Panc1 (cell line): ENCODE data around the gene ARMC5. TPM values are rescaled to one million over a fixed set of nuclear protein-coding genes. Genes with fewer than 3 reads are reported as not detected.

Experiments used
- ATAC-seq: fragments of 200-7000 bp; cut with Tn5 transposase; 2 replicates; pipeline ENCODE4 v1.9.1; 2020; ENCODE audit warnings: mild to moderate bottlenecking, moderate library complexity
- BruUV-seq: library from RNA; stranded (reverse); fragments of 400-500 nt; replicated peaks from 2 replicates; lab custom pipeline; 2021; lab: Mats Ljungman, UMichigan
- CTCF ChIA-PET: fragments of 300-600 bp; sonication (Branson Sonifier 250); formaldehyde crosslinking; loops from one replicate; lab custom pipeline; 2022; ENCODE audit warnings: antibody characterized with exemption; lab: Charles Lee
- POLR2A ChIA-PET: fragments of 300-600 bp; sonication (Branson Sonifier 250); formaldehyde crosslinking; loops from one replicate; lab custom pipeline; 2022; ENCODE audit warnings: antibody characterized with exemption; lab: Charles Lee
- DNase-seq: peaks from one replicate; pipeline ENCODE4 v3.0.0-alpha.2; 2010; ENCODE audit warnings: low read depth, low spot score
- H3K27ac ChIP-seq: 2 replicates; pipeline ENCODE4 v1.5.1; 2011; ENCODE audit warnings: mild to moderate bottlenecking, low read length, inconsistent platforms
- H3K27me3 ChIP-seq: fragments of 200-500 bp; sonication (Bioruptor generic); 2 replicates; pipeline ENCODE4 v1.6.0; 2014; ENCODE audit warnings: low read length, inconsistent platforms; ENCODE audit not compliant: control insufficient read depth, insufficient read depth
- H3K36me3 ChIP-seq: fragments of 200-500 bp; sonication (Bioruptor generic); 2 replicates; pipeline ENCODE4 v1.5.1; 2014; ENCODE audit warnings: inconsistent platforms, mild to moderate bottlenecking, low read length, moderate library complexity; ENCODE audit not compliant: control insufficient read depth, insufficient read depth
- H3K4me1 ChIP-seq: 2 replicates; pipeline ENCODE4 v1.5.1; 2011; ENCODE audit warnings: inconsistent platforms, mild to moderate bottlenecking, low read length, moderate library complexity; ENCODE audit not compliant: control insufficient read depth, insufficient read depth
- H3K4me3 ChIP-seq, 2 experiments: 2 replicates each; pipeline ENCODE4 v1.5.1; 2011 to 2012; ENCODE audit warnings: low read depth in 2 of 2, low read length in 2 of 2, mild to moderate bottlenecking in 2 of 2, inconsistent platforms in 1 of 2, moderate library complexity in 1 of 2
- H3K9me3 ChIP-seq: fragments of 200-500 bp; sonication (Bioruptor generic); 2 replicates; pipeline ENCODE4 v1.5.1; 2014; ENCODE audit warnings: low read depth, mild to moderate bottlenecking, inconsistent platforms, low read length, moderate library complexity; ENCODE audit not compliant: control insufficient read depth, insufficient read depth
- CTCF ChIP-seq: fragments of 450-650 bp; IDR thresholded peaks from 2 replicates; pipeline ENCODE4 v1.5.1; 2017; ENCODE audit warnings: mild to moderate bottlenecking
- POLR2AphosphoS5 ChIP-seq: IDR thresholded peaks from 2 replicates; pipeline ENCODE4 v1.6.1; 2012; ENCODE audit warnings: mild to moderate bottlenecking, low read depth, low read length, moderate library complexity
- REST ChIP-seq, 2 experiments: IDR thresholded peaks; 2 replicates each; pipeline ENCODE4 v1.6.1; 2011 to 2012; ENCODE audit warnings: low read depth in 2 of 2, control low read depth in 1 of 2, low read length in 1 of 2, mild to moderate bottlenecking in 1 of 2, moderate library complexity in 1 of 2; ENCODE audit not compliant: insufficient read depth in 1 of 2
- SIN3A ChIP-seq: IDR thresholded peaks from 2 replicates; pipeline ENCODE4 v1.6.1; 2012; ENCODE audit warnings: low read depth, mild to moderate bottlenecking, low read length, moderate library complexity, borderline replicate concordance; ENCODE audit not compliant: insufficient read depth
- TCF7L2 ChIP-seq: IDR thresholded peaks from 2 replicates; pipeline ENCODE4 v1.6.1; 2011; ENCODE audit warnings: mild to moderate bottlenecking, low read depth, low read length, inconsistent platforms
- in situ Hi-C: cut with HindIII; loops from 2 replicates; pipeline ENCODE4 v1.10.0; 2016; ENCODE audit warnings: low sequenced_read_pairs, low pct_unique_long_range_greater_than_20kb
- intact Hi-C: fragments of 100-400 bp; cut with micrococcal nuclease; formaldehyde crosslinking; loops from one replicate; pipeline ENCODE4 v1.10.0; 2022; ENCODE audit not compliant: unreplicated experiment
- total RNA-seq: library from RNA; stranded (reverse); gene quantifications from one replicate; pipeline ENCODE4 v1.2.1, GENCODE V29; 2021; ENCODE audit not compliant: unreplicated experiment

ARMC5 gene
- total RNA-seq, 1 experiment from 2014 or later: 19.8 TPM

GRCh38 chr16:31473264-31473984 is 14.1 kb downstream of the ARMC5 start:
- ChIA-PET CTCF (interaction anchor here (0.6 kb wide), 1 partner anchor 114 kb away, joined by 3 read pairs; no protein-coding TSS in a partner anchor), POLR2A (no interaction called here)
- Histone ChIP-seq H3K27me3 (no peaks in the 10 kb centered on the region), H3K36me3 (peaks cover 3% of the 10 kb centered on the region; the same call in 1 of the 2 replicates), H3K27ac (no peak overlapping the region), H3K4me1 (peaks cover 8% of the 10 kb centered on the region; the same call in 1 of the 2 replicates), H3K4me3 (no peak overlapping the region; a peak in 1 of 4 replicates), H3K9me3 (no peaks in the 10 kb centered on the region)
- intact Hi-C loops: loop anchor here (5.0 kb wide), 1 partner anchor 224 kb away; no protein-coding TSS in a partner anchor
- in situ Hi-C loops: no loop called here
- BruUV-seq: no TSS peak
- no peak for TF ChIP-seq CTCF
- TF ChIP-seq REST (IDR thresholded peaks at IDR 0.05; ENCODE audit: insufficient read depth in 1 of 2, low read depth in 2 of 2, low read length in 1 of 2): no peak
- no peak for TF ChIP-seq POLR2AphosphoS5
- no peak for TF ChIP-seq SIN3A
- TF ChIP-seq TCF7L2: no peak
- ATAC-seq: no peak
- no peak for DNase-seq

GRCh38 chr16:31474173-31474714 is 14.9 kb downstream of the ARMC5 start:
- H3K9me3 ChIP-seq: no peaks in the 10 kb centered on the region
- no peak overlapping the region for H3K27ac ChIP-seq
- no peaks in the 10 kb centered on the region for H3K27me3 ChIP-seq
- ATAC-seq (no peak), DNase-seq (no peak)
- ChIA-PET CTCF (no interaction called here), POLR2A (no interaction called here)
- H3K4me1 ChIP-seq: peaks cover 8% of the 10 kb centered on the region; the same call in 1 of the 2 replicates
- peaks cover 3% of the 10 kb centered on the region; the same call in 1 of the 2 replicates for H3K36me3 ChIP-seq
- no peak overlapping the region for H3K4me3 ChIP-seq
- in situ Hi-C loops: no loop called here
- intact Hi-C loops: loop anchor here (5.0 kb wide), 1 partner anchor 223 kb away; no protein-coding TSS in a partner anchor
- TF ChIP-seq POLR2AphosphoS5 (no peak), SIN3A (no peak), TCF7L2 (no peak), CTCF (no peak), REST (IDR thresholded peaks at IDR 0.05; ENCODE audit: insufficient read depth in 1 of 2, low read depth in 2 of 2, low read length in 1 of 2) (no peak)
- BruUV-seq: no TSS peak
